GM20431 (cell line): ENCODE data around the gene JOSD1.

Source experiments
- in situ Hi-C: fragments of 300-500 bp; cut with MseI, MboI; formaldehyde crosslinking; loops from one replicate; pipeline ENCODE4 v1.15.0; 2020; ENCODE audit warnings: low sequenced_read_pairs; ENCODE audit not compliant: unreplicated experiment

Gene JOSD1

GRCh38 chr22:38733724-38734381, 33.1 kb upstream of the JOSD1 start:
- in situ Hi-C loops, result no loop called here

- in situ Hi-C loops, result no loop called here
Measured at GRCh38 chr22:38733329-38733723, 32.6 kb upstream of the JOSD1 start.

GRCh38 chr22:38732251-38732815, 31.6 kb upstream of the JOSD1 start:
- in situ Hi-C loops, result no loop called here

GRCh38 chr22:38731703-38732161, 31.0 kb upstream of the JOSD1 start:
- in situ Hi-C loops, result no loop called here

- in situ Hi-C loops, result no loop called here
Measured at GRCh38 chr22:38730411-38730871, 29.7 kb upstream of the JOSD1 start.

- in situ Hi-C loops, result no loop called here
Measured at GRCh38 chr22:38729946-38730345, 29.2 kb upstream of the JOSD1 start.

- in situ Hi-C loops, result no loop called here
Measured at GRCh38 chr22:38728871-38729796, 28.4 kb upstream of the JOSD1 start.

- in situ Hi-C loops, result no loop called here
Measured at GRCh38 chr22:38727530-38728451, 27.0 kb upstream of the JOSD1 start.

GRCh38 chr22:38727123-38727522, 26.4 kb upstream of the JOSD1 start:
- in situ Hi-C loops, result no loop called here

- in situ Hi-C loops, result no loop called here
Measured at GRCh38 chr22:38725900-38726655, 25.3 kb upstream of the JOSD1 start.

- in situ Hi-C loops, result no loop called here
Measured at GRCh38 chr22:38724926-38725571, 24.3 kb upstream of the JOSD1 start.

GRCh38 chr22:38724176-38724575, 23.4 kb upstream of the JOSD1 start:
- in situ Hi-C loops, result no loop called here

- in situ Hi-C loops, result no loop called here
Measured at GRCh38 chr22:38721551-38721950, 20.8 kb upstream of the JOSD1 start.

GRCh38 chr22:38720350-38720749, 19.6 kb upstream of the JOSD1 start:
- in situ Hi-C loops, result no loop called here

- in situ Hi-C loops, result no loop called here
Measured at GRCh38 chr22:38719196-38719595, 18.5 kb upstream of the JOSD1 start.

- in situ Hi-C loops, result no loop called here
Measured at GRCh38 chr22:38718414-38718813, 17.7 kb upstream of the JOSD1 start.

GRCh38 chr22:38717244-38717643, 16.5 kb upstream of the JOSD1 start:
- in situ Hi-C loops, result no loop called here

GRCh38 chr22:38716826-38717225, 16.1 kb upstream of the JOSD1 start:
- in situ Hi-C loops, result no loop called here

- in situ Hi-C loops, result no loop called here
Measured at GRCh38 chr22:38716271-38716670, 15.5 kb upstream of the JOSD1 start.
